ENCODE measurements around the gene SACM1L.

Gene SACM1L

DNA sequence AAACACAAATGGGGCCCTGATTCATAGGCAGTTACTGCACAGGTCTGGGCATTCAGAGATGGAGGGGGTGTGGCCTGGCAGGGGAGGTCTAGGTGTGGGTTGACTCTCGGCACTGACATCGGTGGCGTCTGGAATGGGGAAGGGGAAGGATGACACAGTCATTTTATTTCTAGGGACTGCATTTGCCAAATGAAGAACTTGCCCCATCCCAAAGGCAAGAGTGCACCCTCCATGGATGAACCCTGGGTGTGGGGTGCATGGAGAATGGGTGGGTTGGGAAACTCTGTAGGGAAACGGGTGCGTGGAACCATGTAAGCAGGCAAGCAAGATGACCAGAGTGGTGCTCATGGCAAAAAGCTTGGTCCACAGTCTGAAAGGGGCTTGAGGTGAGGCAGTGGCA is 82.6 kb downstream of the SACM1L start:
- DNase-seq (ENCODE audit: low read depth) = no peak

GRCh38 chr3:45772341-45773035 is 83.3 kb downstream of the SACM1L start:
- DNase-seq (ENCODE audit: low read depth) = no peak

- DNase-seq (ENCODE audit: low read depth) = no peak
These were observed 83.9 kb downstream of the SACM1L start for GRCh38 chr3:45773072-45773471.

GRCh38 chr3:45773714-45774449 is 84.7 kb downstream of the SACM1L start:
- DNase-seq (ENCODE audit: low read depth) = no peak

DNA sequence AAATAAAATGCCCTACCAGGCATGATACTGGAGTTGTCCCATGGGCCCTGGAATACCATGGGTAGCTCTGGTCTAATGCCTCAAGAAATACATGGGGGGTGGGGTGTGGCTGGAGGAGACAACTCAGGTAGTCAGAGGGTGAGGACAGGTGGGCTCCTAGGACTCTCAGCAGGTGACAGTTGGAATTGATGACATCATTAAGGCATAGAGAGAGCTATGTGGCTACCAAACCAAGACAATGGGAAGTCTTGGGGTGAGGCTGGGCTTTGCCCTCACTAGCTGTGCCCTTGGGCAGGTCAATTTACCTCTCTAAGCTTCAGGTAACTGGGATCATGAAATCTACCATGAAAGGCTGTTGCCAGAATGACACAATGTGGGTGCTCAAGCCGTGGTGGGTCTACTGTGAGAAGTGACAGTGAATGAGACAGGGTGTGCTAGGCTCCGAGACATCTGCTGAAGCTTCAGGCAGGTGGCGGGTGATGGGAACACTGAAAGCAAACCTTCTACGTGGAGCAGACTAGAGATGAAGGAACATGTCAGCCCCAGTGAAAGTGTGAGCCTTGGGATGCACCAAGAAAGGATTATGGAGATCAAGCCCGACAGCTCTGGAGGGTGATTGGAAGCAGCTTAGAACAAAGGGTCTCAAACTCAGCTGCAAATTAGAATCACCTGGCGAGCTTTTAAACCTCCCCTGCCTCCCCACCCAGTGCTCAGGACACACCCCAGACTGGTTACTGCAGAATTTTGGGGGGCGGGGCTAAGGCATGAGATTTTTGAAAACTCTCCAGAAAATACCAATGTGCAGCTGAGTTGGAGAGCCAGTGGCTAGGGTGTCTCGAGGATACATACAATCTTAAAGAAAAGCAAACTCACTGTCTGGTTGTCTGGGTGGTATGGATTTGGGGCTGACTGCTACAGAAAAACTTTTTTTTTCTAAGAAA is 85.7 kb downstream of the SACM1L start:
- no peak for DNase-seq (ENCODE audit: low read depth)

GRCh38 chr3:45775571-45776300 is 86.5 kb downstream of the SACM1L start:
- no peak for DNase-seq (ENCODE audit: low read depth)

DNA sequence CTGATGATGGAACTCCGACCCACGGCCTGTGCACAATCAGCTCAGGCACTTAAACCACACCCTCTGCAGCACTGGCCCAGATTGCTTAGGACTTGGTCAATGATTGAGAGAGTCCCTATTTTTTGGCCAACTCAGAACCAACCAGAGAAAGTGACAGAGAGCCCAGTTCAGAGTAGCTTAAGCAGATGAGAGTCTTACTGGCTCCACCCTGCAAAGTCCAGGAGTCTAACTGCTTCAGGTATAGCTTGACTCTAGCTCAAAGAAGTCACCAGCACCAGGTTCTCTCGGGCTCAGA is 87.1 kb downstream of the SACM1L start:
- no peak for DNase-seq (ENCODE audit: low read depth)

DNA sequence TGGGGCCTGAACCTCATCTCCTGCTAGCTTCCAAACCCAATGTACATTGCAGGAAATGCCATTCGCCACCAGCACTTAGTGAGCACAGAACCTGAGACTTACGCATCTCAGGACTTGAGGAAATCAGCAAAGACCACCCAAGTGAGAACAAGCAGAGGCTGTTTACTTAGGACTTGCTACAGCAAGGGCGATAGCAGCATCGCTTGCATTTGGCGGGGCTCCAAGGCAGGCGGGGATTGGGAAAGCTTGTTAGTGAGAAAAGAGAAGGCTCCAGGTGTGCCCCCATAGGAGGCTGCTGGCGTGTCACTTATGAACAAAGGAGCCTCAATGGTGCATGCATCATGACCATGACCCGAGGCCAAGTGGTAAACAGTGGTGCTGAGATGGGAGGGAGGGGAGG is 87.4 kb downstream of the SACM1L start:
- DNase-seq (ENCODE audit: low read depth) = no peak

DNA sequence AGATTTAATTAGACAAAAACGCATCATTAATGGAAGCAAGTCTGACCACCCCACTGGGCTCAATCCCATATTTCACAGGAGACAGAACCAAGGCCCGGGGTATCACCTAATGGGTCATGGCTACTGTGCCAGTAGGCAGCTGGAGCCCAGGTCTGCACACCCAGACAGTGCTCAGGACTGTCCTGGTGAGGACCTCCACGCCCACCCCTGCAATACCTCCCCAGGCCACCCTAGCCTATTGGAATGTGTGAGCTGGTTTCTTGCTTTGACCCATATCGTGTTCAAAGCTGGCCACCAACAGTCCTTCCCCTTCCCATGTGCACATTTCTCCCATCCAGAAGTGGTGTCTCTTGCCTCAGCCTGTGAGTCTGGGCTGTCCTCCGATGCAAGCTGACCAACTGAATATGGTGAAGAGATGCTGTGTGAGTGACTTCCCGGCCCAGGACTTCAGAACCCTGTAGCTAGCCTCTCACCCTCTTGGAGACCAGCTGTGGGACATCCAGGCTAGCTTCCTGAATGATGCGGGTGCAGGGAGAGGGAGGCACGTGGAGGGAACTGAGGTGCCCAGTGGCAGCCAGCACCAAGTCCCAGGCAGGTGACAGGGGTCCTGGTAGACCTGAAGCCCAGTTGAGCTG is 88.0 kb downstream of the SACM1L start:
- no peak for DNase-seq (ENCODE audit: low read depth)

DNA sequence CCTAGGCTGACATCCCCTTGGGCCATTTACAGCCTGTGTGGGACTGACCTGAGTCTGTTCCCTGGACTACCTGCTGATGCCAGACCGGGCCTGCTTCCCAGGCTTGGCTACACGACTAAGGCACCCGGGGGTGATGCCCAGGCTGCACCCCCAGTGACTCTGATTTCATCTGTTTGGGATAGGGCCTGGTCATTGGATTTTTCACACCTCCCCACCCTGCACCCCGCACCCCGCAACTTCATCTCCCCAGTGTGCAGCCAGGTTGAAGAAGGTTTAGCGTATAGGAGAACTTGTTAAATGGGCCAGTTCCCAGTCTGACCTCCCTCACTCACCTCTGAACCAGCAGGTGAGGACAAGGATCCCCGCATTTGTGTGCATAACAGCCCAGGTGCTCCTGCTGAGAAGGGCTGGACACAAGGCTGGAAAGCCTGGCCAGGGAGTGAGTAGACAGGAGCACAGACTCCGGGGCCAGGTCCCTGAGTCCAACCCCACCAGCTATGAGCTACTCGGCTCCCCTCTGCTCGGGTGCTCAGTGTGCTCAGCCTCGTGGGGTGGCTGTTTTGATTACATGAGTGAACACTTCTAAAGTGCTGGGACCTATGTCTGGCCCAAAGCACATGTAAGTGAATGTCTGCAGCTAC is 88.7 kb downstream of the SACM1L start:
- no peak for DNase-seq (ENCODE audit: low read depth)

DNA sequence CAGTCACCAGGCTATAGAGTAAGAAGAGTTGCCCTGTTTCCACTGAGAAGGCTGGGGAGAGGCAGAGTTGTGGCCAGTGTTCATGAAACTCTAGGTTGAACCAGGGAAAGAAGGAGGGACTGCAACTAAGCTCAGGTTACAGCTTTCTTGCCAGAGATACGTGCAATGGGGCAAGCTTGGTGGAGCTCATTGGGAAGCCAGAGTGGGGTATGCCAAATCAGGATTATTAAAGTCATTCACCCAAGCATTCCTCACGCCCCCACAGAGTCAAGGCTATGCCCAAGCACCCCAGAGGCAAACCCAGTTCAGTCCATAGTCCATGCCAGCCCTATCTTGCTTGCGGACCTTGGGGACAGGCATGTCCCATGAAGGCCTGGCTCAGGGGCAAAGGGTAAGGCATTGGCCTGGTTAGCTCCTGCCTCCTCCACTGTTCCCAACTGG is 89.6 kb downstream of the SACM1L start:
- no peak for DNase-seq (ENCODE audit: low read depth)

DNA sequence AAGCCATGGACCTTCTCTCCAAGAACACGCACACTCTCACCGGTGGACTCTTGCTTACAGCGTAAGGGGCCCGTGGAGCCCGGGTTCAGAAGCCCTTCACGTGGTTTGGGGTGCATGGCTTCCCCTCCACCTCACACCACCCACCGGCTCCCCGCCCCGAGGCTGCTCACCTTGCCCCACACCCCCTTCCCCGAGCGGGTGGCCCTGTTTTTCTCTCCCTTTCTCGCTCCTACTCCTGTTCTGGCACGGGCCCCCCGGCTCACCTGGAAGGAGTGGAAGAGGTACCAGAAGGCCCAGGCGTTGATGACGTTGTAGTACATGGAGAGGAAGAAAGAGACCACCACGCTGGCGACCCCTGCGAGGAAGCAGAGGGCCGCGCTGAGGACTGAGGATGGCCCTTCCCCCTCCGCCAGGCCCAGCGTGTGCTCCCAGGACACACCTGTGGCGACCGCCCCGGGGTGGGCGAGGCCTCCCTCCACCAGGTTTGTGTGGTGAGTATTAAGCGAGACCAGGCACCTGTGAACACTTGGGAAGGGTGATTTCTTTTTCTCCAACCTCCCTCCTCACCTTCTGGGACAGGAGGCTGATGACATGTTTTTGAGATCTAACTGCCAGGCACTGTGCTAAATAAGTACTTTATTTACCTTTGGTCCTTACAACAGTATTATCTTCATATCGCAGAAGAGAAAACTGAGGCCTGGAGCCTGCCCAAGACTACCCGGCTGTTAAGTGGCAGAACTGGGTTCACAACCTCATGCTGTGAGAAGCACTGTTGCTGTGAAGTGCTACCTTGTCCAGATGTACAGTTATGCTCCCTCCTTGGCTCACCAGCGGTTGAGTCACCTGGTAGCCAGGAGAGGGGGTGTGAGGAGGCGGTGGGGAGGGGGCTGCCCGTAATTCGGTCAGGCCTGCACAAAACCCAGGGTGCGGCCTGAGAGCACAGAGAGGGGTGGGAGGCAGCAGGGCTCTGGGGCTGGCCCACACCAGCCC is 90.8 kb downstream of the SACM1L start:
- DNase-seq (ENCODE audit: low read depth) = no peak

DNA sequence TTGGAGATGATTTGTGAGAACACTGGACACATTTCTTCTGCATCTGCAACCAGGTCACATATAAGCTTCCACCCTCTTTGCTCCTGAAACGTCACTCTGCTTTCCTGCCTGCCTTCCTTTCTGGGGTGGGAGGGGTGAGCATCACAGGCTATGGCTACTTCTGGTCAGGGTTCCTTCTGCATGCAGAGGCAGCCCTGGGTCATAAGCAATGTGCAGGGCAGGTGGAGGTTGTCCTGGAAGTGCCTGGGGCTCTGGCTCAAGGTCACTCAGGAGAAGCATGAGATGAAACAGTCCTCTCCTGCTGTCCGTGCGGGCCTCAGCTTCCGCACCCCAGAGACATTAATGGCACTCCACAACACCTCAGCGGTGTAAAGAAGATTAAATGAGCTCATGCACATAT is 92.1 kb downstream of the SACM1L start:
- DNase-seq (ENCODE audit: low read depth) = no peak

GRCh38 chr3:45781841-45782240 is 92.6 kb downstream of the SACM1L start:
- DNase-seq (ENCODE audit: low read depth) = no peak

DNA sequence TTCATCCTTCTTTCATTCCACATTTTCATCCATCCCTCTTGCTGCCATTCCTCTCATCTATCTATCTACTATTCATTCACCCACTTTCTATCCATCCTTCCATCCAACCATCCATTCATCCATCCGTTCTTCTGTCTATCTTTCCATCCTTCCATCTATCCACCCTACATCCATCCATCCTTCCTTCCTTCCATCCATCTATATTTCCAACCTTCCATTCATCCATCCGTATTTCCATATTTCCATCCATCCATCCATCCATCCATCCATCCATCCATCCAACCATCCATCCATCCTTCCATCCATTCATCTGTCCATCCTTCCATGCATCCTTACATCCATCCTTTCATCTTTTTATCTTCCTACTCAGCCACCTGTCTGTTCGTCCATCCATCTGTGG is 93.2 kb downstream of the SACM1L start:
- no peak for DNase-seq (ENCODE audit: low read depth)

DNA sequence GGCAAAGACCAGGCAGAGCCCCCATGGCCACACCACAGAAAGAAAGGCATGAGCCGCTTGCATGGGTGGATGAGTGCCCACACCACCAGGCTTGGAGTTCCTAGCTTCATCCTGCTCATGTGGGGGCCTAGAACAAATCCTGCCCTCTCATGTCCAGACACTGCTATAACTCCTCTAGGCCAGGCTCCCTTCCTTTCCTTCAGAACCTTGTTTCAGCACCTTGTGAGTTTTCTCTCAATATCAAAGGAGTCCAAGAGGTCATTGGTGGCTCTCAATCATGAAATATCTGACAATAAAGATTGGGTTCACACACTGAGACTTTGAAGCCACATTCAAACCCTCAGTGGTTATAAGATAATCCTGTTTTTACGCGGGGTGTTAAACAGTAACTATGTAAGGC is 94.5 kb downstream of the SACM1L start:
- no peak for DNase-seq (ENCODE audit: low read depth)

DNA sequence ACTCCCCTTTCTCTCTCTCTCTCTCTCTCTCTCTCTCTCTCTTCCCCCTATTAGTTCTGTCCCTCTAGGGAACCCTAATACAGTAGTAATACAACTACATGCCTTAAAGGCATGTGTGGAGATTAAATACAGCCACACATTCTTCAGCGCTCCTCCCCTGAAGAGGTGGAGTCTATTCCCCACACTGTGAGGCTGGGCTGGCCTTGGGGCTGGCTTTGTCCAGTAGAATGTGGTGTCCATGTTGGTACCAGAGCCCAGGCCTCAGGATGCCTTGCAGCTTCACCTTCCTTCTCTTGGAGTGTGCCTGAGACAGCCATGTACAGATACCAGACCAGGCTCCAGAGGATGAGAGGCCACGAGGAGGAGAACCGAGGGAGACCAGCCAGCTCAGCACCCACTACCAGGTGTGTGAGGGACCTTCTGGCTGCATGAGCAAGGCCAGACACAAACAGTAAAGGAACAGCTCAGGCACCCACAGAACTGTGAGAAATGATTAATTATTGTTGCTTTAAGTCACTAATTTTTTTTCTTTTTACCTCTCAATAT is 96.5 kb downstream of the SACM1L start:
- no peak for DNase-seq (ENCODE audit: low read depth)

- DNase-seq (ENCODE audit: low read depth) = no peak
These were observed 97.8 kb downstream of the SACM1L start for GRCh38 chr3:45786801-45787495.

- no peak for DNase-seq (ENCODE audit: low read depth)
These were observed 98.4 kb downstream of the SACM1L start for GRCh38 chr3:45787551-45787950.

Data from activated gamma-delta T cell treated with anti-CD3 and anti-CD28 coated beads, Interleukin-2, amount 50 U/mL, for 16 hours (primary cell).